DMS 273 (cell line): ENCODE measurements around the gene PYGB.
"Not testable (repeated sequence)": the region's sequence is repeated elsewhere in the genome, so short reads cannot be mapped to it uniquely, and the experiment has no call there.

Source experiments
- DNase-seq: peaks from one replicate; lab custom pipeline; 2025; ENCODE audit not compliant: unreplicated experiment; lab: John Stamatoyannopoulos, UW

The PYGB gene

GRCh38 chr20:25229486-25230165, 18.3 kb upstream of the PYGB start:
- no peak for DNase-seq

GRCh38 chr20:25230166-25230831, 17.6 kb upstream of the PYGB start:
- no peak for DNase-seq

GRCh38 chr20:25233016-25233772, 14.7 kb upstream of the PYGB start:
- peak; percentile 41 for DNase-seq

- DNase-seq = not testable (repeated sequence)
Measured at GRCh38 chr20:25234009-25234849, 13.7 kb upstream of the PYGB start.

GRCh38 chr20:25236450-25237304, 11.2 kb upstream of the PYGB start:
- DNase-seq = no peak

- peak; percentile 60 for DNase-seq
Measured at GRCh38 chr20:25237610-25238318, 10.1 kb upstream of the PYGB start.

GRCh38 chr20:25238319-25239037, 9.4 kb upstream of the PYGB start:
- DNase-seq = no peak

- peak; percentile 40 for DNase-seq
Measured at GRCh38 chr20:25239387-25240370, 8.2 kb upstream of the PYGB start.

- DNase-seq = not testable (repeated sequence)
Measured at GRCh38 chr20:25240851-25241658, 6.8 kb upstream of the PYGB start.

- not testable (repeated sequence) for DNase-seq
Measured at GRCh38 chr20:25241659-25241955, 6.3 kb upstream of the PYGB start.

GRCh38 chr20:25242231-25242630, 5.7 kb upstream of the PYGB start:
- no peak for DNase-seq

- DNase-seq = no peak
Measured at GRCh38 chr20:25243416-25243979, 4.4 kb upstream of the PYGB start.

GRCh38 chr20:25244976-25245375, 2.9 kb upstream of the PYGB start:
- no peak for DNase-seq

GRCh38 chr20:25245461-25245860, 2.4 kb upstream of the PYGB start:
- DNase-seq = peak; percentile 64

- DNase-seq = peak; percentile 38
Measured at GRCh38 chr20:25246182-25246999, 1.5 kb upstream of the PYGB start.

GRCh38 chr20:25247000-25247517, 826 bp upstream of the PYGB start:
- peak; percentile 82 for DNase-seq
